GM23338 (cell line): ENCODE results near the gene CPA3. TPM values are rescaled to one million over a fixed set of nuclear protein-coding genes. Genes with fewer than 3 reads are reported as not detected.

Experiments used
- ATAC-seq: fragments of 200-7000 bp; cut with Tn5 transposase; 3 replicates; pipeline ENCODE4 v1.9.1; 2020
- DNase-seq: peaks from one replicate; pipeline ENCODE4 v3.0.0-alpha.2; 2015; ENCODE audit warnings: low spot score
- H2AFZ ChIP-seq: fragments of 200-600 bp; sonication (generic); 2 replicates; pipeline ENCODE4 v1.8.0; 2016; ENCODE audit warnings: antibody characterized with exemption, mild to moderate bottlenecking, moderate library complexity
- H3F3A ChIP-seq: fragments of 200-600 bp; sonication (generic); replicated peaks from 2 replicates; pipeline ENCODE4 v1.8.0; 2017; ENCODE audit warnings: antibody characterized with exemption, mixed run types, low read depth
- H3K27ac ChIP-seq: fragments of 200-600 bp; sonication (generic); 2 replicates; pipeline ENCODE4 v1.6.1; 2016; ENCODE audit warnings: low read depth
- H3K27me3 ChIP-seq: fragments of 200-600 bp; sonication (generic); 2 replicates; pipeline ENCODE4 v1.8.0; 2016; ENCODE audit warnings: mild to moderate bottlenecking, mixed run types, moderate library complexity; ENCODE audit not compliant: insufficient read depth
- H3K36me3 ChIP-seq: fragments of 200-600 bp; sonication (generic); 2 replicates; pipeline ENCODE4 v1.8.0; 2016; ENCODE audit warnings: mild to moderate bottlenecking; ENCODE audit not compliant: insufficient read depth
- H3K4me1 ChIP-seq: fragments of 200-600 bp; sonication (generic); 2 replicates; pipeline ENCODE4 v1.8.0; 2016; ENCODE audit warnings: mild to moderate bottlenecking, moderate library complexity; ENCODE audit not compliant: insufficient read depth
- H3K4me2 ChIP-seq: fragments of 200-600 bp; sonication (generic); 2 replicates; pipeline ENCODE4 v1.7.1; 2017; ENCODE audit warnings: mixed run types
- H3K4me3 ChIP-seq: fragments of 200-600 bp; sonication (generic); 2 replicates; pipeline ENCODE4 v1.6.1; 2016; ENCODE audit warnings: mixed run types
- H3K79me2 ChIP-seq: fragments of 200-600 bp; sonication (generic); replicated peaks from 2 replicates; pipeline ENCODE4 v1.8.0; 2017; ENCODE audit warnings: mild to moderate bottlenecking; ENCODE audit not compliant: insufficient read depth
- H3K9me2 ChIP-seq: fragments of 200-600 bp; sonication (generic); 2 replicates; pipeline ENCODE4 v1.8.0; 2017; ENCODE audit not compliant: insufficient read depth
- H4K20me1 ChIP-seq: fragments of 200-600 bp; sonication (generic); replicated peaks from 2 replicates; pipeline ENCODE4 v1.8.0; 2017; ENCODE audit warnings: mild to moderate bottlenecking; ENCODE audit not compliant: insufficient read depth
- H3K27ac Mint-ChIP-seq: 2 replicates; pipeline ENCODE4 v1.8.0; 2020; ENCODE audit warnings: inconsistent platforms, mild to moderate bottlenecking, moderate library complexity, mixed read lengths
- H3K27me3 Mint-ChIP-seq: 3 replicates; pipeline ENCODE4 v1.8.0; 2022; ENCODE audit warnings: low read depth, mild to moderate bottlenecking, moderate library complexity, mixed read lengths, inconsistent platforms; ENCODE audit not compliant: insufficient read depth, poor library complexity
- H3K36me3 Mint-ChIP-seq: 3 replicates; pipeline ENCODE4 v1.8.0; 2021; ENCODE audit warnings: low read depth, mild to moderate bottlenecking, inconsistent platforms, moderate library complexity, mixed read lengths
- H3K4me1 Mint-ChIP-seq: 3 replicates; pipeline ENCODE4 v1.8.0; 2020; ENCODE audit warnings: mild to moderate bottlenecking, inconsistent platforms, mixed read lengths
- H3K4me3 Mint-ChIP-seq: 3 replicates; pipeline ENCODE4 v1.8.0; 2021; ENCODE audit warnings: moderate library complexity, mild to moderate bottlenecking, inconsistent platforms, mixed read lengths
- H3K9me3 Mint-ChIP-seq: 3 replicates; pipeline ENCODE4 v1.8.0; 2020; ENCODE audit warnings: moderate library complexity, mild to moderate bottlenecking, inconsistent platforms, mixed read lengths
- CREB1 ChIP-seq: fragments of 250-450 bp; sonication (Bioruptor Pico); IDR thresholded peaks from 2 replicates; pipeline ENCODE4 v1.5.0; 2020; ENCODE audit warnings: low read depth, mild to moderate bottlenecking, moderate library complexity
- CTCF ChIP-seq, 2 experiments: fragments of 200-600 bp in 1 of 2; sonication (generic) in 1 of 2; conservative IDR thresholded peaks; 2 replicates each; pipeline versions ENCODE4 v1.5.1 to v1.6.1; 2016 to 2017; ENCODE audit warnings: antibody characterized with exemption in 2 of 2, low read depth in 2 of 2, mild to moderate bottlenecking in 2 of 2, moderate library complexity in 1 of 2
- EZH2phosphoT487 ChIP-seq: fragments of 200-600 bp; sonication (generic); IDR thresholded peaks from one replicate; pipeline ENCODE4 v1.8.1; 2018; ENCODE audit warnings: antibody characterized with exemption; ENCODE audit not compliant: unreplicated experiment
- REST ChIP-seq: IDR thresholded peaks from one replicate; pipeline ENCODE4 v1.6.1; 2018; ENCODE audit warnings: antibody characterized with exemption; ENCODE audit not compliant: unreplicated experiment
- STAT1 ChIP-seq: IDR thresholded peaks from one replicate; pipeline ENCODE4 v1.6.1; 2016; ENCODE audit warnings: antibody characterized with exemption; ENCODE audit not compliant: unreplicated experiment
- ZNF331 ChIP-seq: fragments of 250-450 bp; sonication (Bioruptor Pico); IDR thresholded peaks from 2 replicates; pipeline ENCODE4 v1.5.0; 2020; ENCODE audit warnings: low read depth, mild to moderate bottlenecking, moderate library complexity
- ZNF462 ChIP-seq: fragments of 250-450 bp; sonication (Bioruptor Pico); IDR thresholded peaks from 2 replicates; pipeline ENCODE4 v1.5.0; 2020; ENCODE audit warnings: mild to moderate bottlenecking, moderate library complexity
- polyA plus RNA-seq: library from polyadenylated mRNA; unstranded; fragments of >200 nt; fragmentation: Nextera tagmentation; extraction: Ambion mirVana; gene quantifications from 2 replicates; pipeline ENCODE4 v1.2.1, GENCODE V29; 2016
- total RNA-seq: library from RNA; depleted of rRNA; stranded (reverse); fragments of >200 nt; shearing (Covaris generic); gene quantifications from 2 replicates; pipeline ENCODE4 v1.2.3, GENCODE V29; 2014

Gene CPA3
- total and polyA plus RNA-seq, 2 experiments from 2014 or later = not detected

- Mint-ChIP-seq H3K9me3 (no peaks in the 10 kb centered on the region), H3K4me1 (no peaks in the 10 kb centered on the region; the same call in 2 of the 3 replicates), H3K27me3 (peaks cover 4% of the 10 kb centered on the region), H3K36me3 (no peaks in the 10 kb centered on the region), H3K27ac (no peak overlapping the region), H3K4me3 (no peak overlapping the region)
- Histone ChIP-seq H3K36me3 (no peaks in the 10 kb centered on the region), H3K27me3 (no peaks in the 10 kb centered on the region), H2AFZ (peak overlapping the region; percentile 65; the same call in 1 of the 2 replicates), H3K4me1 (no peaks in the 10 kb centered on the region), H3K4me2 (no peak overlapping the region), H4K20me1 (no peaks in the 10 kb centered on the region), H3K4me3 (no peak overlapping the region), H3K27ac (no peak overlapping the region), H3K9me2 (no peaks in the 10 kb centered on the region), H3K79me2 (no peaks in the 10 kb centered on the region), H3F3A (no peaks in the 10 kb centered on the region)
- DNase-seq (no peak), ATAC-seq (no peak)
- TF ChIP-seq CREB1 (CRISPR knock-in tag) = no peak
- no peak for TF ChIP-seq CTCF (conservative IDR thresholded peaks at IDR 0.05; ENCODE audit: low read depth in 2 of 2)
- no peak for TF ChIP-seq ZNF462 (CRISPR knock-in tag)
- no peak for TF ChIP-seq ZNF331 (CRISPR knock-in tag)
- TF ChIP-seq EZH2phosphoT487 = no peak
- TF ChIP-seq REST = no peak
- TF ChIP-seq STAT1 = no peak
These were observed 73.8 kb downstream of the CPA3 start for GRCh38 chr3:148938936-148939335.
